T-helper 1 cell treated with Interleukin-12 subunit alpha and Interleukin-12 subunit beta and Interleukin-4 antibody, amounts not matched to agents 30 ng/mL and 1 ng/mL, for 36 hours (primary cell): ENCODE data around the gene ARMH1. TPM values are rescaled to one million over a fixed set of nuclear protein-coding genes. Genes with fewer than 3 reads are reported as not detected.

Experiments used
- intact Hi-C: fragments of 100-400 bp; cut with micrococcal nuclease; formaldehyde crosslinking; loops from one replicate; pipeline ENCODE4 v1.15.1; 2024
- total RNA-seq: library from RNA; stranded (reverse); gene quantifications from 2 replicates; pipeline ENCODE4 v1.2.3, GENCODE V29; 2022

ARMH1 gene
- total RNA-seq, 1 donor from 2014 or later, result 35.7 TPM

GRCh38 chr1:44643721-44644334 lies 30.7 kb upstream of the ARMH1 start:
- intact Hi-C loops, result no loop called here

DNA sequence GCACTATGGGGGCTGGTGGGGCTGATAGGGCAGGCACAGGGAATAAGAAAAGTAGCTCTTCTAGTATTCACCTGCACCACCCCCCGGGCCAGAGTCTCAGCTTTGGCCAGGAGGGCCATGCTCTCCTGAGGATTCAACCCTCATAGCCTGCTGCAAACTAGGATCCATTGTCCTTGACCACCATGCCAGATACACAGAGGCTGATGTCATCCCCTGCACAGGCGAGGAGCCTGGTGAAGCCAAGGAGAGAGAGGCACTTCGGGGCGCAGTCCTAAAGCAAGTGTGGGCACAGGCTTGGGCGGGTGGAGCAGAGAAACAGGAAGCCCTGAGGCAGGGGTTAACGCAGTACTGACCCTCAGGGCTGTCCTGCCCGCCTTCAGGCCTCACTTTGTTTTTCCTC lies 29.7 kb upstream of the ARMH1 start:
- intact Hi-C loops, result no loop called here

DNA sequence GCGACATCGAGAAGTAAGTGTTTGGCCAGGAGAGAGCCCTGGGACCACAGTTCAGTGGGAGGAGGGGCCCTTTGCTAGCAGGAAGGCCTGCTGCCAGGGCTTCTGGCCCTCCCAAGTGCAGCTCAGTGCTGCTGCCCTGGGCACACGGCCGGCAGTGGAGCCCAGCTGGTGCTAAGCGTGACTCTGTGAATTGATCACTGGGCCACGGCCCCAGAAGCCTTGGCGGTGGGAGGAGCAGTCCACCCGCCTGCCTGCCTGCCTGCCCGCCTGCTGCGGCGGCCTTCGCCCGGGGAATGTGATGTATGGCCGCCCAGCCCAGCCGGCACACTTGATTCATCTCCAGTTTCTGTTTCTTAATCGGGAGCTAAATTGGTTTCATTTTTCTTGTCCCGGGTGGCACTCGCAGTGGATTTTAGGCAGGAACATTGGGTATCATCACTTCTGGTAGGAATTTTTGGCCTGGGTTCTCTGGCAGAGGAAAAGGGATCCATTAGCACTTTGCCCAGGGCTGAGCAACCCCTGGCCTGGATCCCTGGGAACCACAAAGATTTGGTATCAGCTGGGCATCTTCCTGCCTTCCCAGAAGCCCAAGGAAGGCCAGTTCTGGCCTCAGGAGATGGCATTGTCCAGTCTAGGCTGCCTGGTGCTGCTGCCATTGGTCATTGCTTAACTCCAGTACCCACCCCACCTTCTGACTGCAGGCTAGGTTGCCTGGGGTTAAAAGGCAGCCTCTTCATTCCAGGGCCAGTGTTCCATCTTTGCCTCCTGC lies 28.9 kb upstream of the ARMH1 start:
- intact Hi-C loops, result no loop called here

- intact Hi-C loops, result no loop called here
Measured at GRCh38 chr1:44646261-44647110, 28.0 kb upstream of the ARMH1 start.

- intact Hi-C loops, result no loop called here
Measured at GRCh38 chr1:44647896-44648295, 26.6 kb upstream of the ARMH1 start.

GRCh38 chr1:44648529-44649250 lies 25.8 kb upstream of the ARMH1 start:
- intact Hi-C loops, result no loop called here

GRCh38 chr1:44649788-44650158 lies 24.7 kb upstream of the ARMH1 start:
- intact Hi-C loops, result no loop called here

DNA sequence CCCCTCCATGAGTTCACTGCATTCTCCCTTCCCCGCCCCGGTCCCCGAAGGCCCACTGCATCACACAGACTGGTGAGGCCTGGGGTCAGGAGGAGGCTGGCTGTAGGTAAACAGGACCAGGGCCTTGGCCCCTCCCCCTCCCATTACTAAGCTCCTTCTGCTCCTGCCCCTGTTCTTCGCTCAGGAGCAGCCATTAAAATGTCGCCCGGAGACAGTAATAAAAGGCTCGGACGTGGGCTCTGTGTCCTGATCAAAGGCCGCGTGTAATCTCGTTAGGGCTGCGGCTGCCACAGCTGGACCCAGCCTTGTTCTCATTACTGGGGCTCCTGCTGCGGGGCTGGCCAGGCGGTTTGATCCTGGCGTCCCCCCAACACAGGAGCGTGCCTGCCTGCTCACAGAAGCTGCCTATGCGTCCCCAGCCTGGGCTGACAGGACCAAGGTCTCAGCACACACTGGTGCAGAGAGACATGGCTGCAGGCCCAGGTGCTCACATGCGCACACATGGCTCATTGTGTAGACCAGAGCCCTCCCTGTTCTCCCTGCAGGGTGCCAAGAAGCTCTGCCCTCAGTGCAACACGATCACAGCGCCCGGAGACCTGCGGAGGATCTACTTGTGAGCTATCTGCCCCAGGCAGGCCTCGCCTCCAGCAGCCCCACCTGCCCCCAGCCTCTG lies 24.2 kb upstream of the ARMH1 start:
- intact Hi-C loops, result no loop called here

GRCh38 chr1:44651069-44651468 lies 23.4 kb upstream of the ARMH1 start:
- intact Hi-C loops, result no loop called here

DNA sequence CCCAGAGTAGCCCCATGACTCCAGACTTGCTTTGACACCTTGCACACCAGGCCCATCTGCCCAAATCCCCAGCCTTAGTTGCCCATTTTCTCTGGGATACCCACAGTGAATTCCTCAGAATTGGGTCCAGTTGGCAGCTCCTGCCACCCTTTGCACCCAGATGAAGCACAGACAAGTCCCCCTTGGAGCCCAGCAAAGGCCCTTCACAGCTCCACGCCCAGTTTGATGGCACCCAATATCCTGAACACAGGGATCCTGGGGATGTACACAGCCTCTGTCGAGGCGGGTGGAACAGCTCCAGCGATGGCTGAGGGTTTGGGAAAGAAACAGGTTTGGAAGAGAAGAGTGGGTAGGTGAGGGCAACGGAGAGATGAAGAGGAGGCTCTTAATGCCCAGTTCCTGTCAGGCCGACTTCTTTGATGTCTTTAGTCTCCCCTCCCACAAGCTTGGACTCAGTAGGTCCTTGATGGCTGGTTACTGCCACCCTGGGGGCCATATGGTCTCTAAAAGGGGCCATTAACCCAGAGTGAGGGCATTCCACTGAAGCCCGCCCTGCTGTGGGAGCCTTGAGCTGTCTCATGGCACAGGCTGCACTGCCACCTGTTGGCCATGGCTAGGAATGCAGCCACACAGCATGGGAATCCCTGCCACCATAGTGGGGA lies 21.9 kb upstream of the ARMH1 start:
- intact Hi-C loops, result loop anchor here (1.0 to 2.0 kb wide), 5 partner anchors 20 to 435 kb away; no protein-coding TSS in a partner anchor

DNA sequence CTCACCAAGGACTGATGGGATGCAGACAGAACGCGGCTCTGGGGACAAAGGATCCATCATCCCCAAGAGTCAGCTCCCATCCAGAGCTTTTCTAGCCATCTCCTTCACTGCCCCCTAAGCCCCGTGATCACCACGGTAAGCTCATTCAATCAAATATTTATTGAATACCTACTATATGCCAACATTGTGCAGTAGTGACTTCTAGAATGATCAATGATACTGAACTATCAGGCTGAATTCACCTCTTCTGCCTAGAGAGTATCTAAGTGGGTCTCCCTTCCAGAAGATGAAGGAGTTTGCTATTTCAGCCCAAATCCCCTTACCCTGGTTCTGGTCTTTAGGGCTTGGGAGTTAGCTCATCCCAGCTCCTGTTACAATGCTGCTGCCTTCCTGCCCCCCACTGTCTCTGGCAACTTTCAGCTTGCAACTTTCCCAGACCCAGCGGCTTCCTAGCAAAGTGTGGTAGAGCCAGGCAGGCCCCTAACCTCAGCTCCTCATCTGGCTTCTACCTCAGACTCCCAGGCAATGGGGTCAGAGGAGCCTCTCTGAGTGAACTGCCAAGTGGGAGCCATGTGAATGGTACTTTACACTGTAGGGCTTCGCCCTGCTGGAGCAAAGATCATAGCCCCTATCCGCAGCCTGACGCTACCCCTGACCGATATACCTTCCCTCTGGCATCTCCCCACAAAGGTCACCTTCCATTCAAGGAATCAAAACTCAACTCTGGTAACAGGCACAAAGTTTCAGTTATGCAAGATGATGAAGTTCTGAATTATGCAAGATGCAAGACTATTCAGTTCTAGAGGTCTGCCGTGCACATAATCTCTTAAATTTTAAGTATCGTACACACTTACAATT lies 21.2 kb upstream of the ARMH1 start:
- intact Hi-C loops, result loop anchor here (1.0 to 2.0 kb wide), 5 partner anchors 21 to 436 kb away; no protein-coding TSS in a partner anchor

DNA sequence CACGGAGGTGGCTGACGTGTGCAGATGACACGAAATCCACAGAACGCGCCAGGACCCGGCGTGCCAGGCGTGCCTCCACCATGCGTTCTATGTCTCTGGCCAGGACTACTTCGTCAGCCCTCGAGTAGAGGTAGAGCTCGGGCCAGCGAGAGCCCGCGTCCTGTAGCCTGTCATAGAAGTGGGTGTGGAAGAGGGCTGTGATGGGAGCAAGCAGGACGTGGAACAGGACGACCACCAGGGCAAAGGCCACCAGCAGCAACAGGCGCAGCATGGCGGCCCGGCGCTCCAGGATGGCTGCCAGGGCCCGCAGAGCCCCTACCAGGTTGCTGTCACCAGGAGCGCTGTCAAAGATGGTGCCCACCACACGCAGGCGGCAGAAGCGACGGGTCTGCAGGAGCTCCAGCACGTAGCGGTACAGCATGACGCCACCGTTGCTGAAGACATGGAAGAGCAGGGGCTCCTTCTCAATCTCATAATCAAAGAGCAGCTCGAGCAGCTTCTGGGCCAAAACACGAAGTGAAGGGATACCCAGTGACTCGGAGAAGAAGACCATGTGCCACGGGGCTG lies 19.8 kb upstream of the ARMH1 start:
- intact Hi-C loops, result no loop called here

DNA sequence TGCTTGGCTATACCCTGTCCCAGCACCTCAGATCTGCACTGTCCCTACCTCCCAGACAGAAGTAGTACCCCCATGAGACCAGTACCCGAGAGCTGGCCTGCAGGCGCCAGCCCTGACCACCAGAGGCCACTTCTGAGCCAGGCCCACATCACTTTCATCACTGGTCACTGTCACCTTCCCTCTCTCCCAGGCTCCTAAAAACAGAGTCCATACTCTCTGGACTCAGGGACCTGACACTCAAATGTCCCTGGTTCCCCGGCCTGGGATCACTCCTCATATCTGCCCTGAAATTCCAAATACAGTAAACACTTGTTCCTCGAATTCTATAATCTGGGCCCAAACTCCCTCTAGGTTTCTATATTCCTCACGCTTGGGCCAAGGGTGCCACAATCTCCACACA lies 18.9 kb upstream of the ARMH1 start:
- intact Hi-C loops, result no loop called here

GRCh38 chr1:44659566-44659965 lies 14.9 kb upstream of the ARMH1 start:
- intact Hi-C loops, result no loop called here

- intact Hi-C loops, result no loop called here
Measured at GRCh38 chr1:44660176-44660575, 14.3 kb upstream of the ARMH1 start.

DNA sequence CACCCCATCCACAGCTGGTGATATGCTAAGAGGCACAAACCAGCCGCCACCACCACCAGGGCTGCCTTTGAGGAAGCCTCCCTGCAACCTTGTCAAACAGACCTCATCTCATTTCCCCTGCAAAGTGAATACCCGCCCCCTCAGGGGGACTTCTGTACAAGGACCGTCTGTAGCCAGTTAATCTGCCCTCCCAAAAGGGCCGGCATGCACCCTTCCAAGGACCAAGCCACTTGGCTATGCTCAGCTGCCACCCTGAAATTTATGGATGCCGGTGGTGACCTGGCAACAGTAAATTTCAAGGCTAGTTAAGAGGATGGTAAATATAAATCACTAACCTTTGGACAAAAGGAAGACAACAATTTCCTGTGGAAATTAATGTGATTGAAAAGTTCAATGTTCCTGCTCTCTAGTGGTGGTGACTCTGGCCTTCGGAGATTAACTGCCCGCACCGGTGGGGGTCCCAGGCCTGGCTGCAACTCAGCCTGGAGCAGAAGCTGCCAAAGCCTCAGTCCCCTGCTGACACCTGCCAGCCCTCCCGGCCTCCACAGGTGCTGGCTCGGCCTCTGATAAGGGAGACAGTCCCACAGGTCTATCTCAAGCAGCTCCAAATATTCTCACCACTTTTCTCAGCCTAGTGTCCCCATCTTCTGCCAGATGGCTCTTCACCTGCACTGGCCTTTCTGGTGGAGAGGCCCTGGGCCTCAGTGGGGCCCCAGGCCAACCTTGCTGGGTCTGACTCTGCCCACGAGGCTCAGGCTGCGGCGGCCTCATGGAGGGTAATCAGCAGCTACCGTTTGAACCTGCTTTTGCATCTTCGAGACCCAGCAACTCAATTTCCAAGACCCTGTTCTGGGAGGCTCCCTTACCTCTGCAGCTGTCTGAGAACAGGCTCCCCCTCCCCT lies 12.5 kb upstream of the ARMH1 start:
- intact Hi-C loops, result no loop called here

DNA sequence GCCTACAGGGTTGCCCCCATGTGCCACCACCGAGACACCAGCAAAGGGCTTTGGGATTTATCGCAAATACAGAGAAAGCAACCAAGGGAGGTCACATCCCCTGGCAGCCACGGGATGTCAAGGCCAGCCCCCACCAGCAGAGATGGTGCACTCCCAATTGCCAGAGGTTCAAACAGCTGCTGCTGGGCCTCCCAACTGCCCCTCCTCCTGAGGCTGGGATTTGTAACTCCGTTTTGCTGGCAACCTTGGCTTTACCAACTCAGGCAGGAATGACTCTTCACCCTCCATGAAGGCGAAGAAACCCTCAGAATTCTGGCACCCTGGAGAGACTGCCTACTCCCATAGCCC lies 11.9 kb upstream of the ARMH1 start:
- intact Hi-C loops, result no loop called here

- intact Hi-C loops, result no loop called here
Measured at GRCh38 chr1:44663417-44663816, 11.1 kb upstream of the ARMH1 start.
